PC-3 (cell line): ENCODE measurements around the gene H2BK1. TPM values are rescaled to one million over a fixed set of nuclear protein-coding genes. Genes with fewer than 3 reads are reported as not detected.

Source experiments
- ATAC-seq: fragments of 200-7000 bp; cut with Tn5 transposase; 2 replicates; pipeline ENCODE4 v1.9.1; 2020; ENCODE audit warnings: mild to moderate bottlenecking, moderate library complexity
- BruUV-seq: library from RNA; stranded (reverse); fragments of 400-500 nt; replicated peaks from 2 replicates; lab custom pipeline; 2021; lab: Mats Ljungman, UMichigan
- CTCF ChIA-PET: fragments of 300-600 bp; sonication (Branson Sonifier 250); formaldehyde crosslinking; loops from one replicate; lab custom pipeline; 2022; ENCODE audit warnings: antibody characterized with exemption; lab: Charles Lee
- POLR2A ChIA-PET: fragments of 300-600 bp; sonication (Branson Sonifier 250); formaldehyde crosslinking; loops from one replicate; lab custom pipeline; 2022; ENCODE audit warnings: antibody characterized with exemption; ENCODE audit not compliant: unreplicated experiment; lab: Charles Lee
- DNase-seq: peaks from one replicate; pipeline ENCODE4 v3.0.0-alpha.2; 2015
- H2AFZ ChIP-seq: fragments of 300-600 bp; sonication (generic); 2 replicates; pipeline ENCODE4 v1.6.0; 2016; ENCODE audit warnings: antibody characterized with exemption, low read length
- H3F3A ChIP-seq: fragments of 300-600 bp; sonication (generic); one replicate; pipeline ENCODE4 v1.6.0; 2017; ENCODE audit warnings: antibody characterized with exemption, low read length, control low read depth, mild to moderate bottlenecking; ENCODE audit not compliant: unreplicated experiment
- H3K27ac ChIP-seq: fragments of 300-600 bp; sonication (generic); 2 replicates; pipeline ENCODE4 v1.5.1; 2016; ENCODE audit warnings: mild to moderate bottlenecking, low read length
- H3K27me3 ChIP-seq: fragments of 300-600 bp; sonication (generic); 2 replicates; pipeline ENCODE4 v1.6.1; 2016; ENCODE audit warnings: low read length, mixed read lengths
- H3K36me3 ChIP-seq: fragments of 300-600 bp; sonication (generic); 2 replicates; pipeline ENCODE4 v1.6.1; 2016; ENCODE audit warnings: low read depth, mixed run types, low read length, mixed read lengths
- H3K4me1 ChIP-seq: fragments of 300-600 bp; sonication (generic); 2 replicates; pipeline ENCODE4 v1.5.1; 2016; ENCODE audit warnings: low read length; ENCODE audit not compliant: insufficient read depth
- H3K4me2 ChIP-seq: fragments of 300-600 bp; sonication (generic); 2 replicates; pipeline ENCODE4 v1.6.0; 2016; ENCODE audit warnings: low read length
- H3K4me3 ChIP-seq: fragments of 300-600 bp; sonication (generic); 2 replicates; pipeline ENCODE4 v1.5.1; 2016; ENCODE audit warnings: mild to moderate bottlenecking, low read length, mixed read lengths
- H3K79me2 ChIP-seq: fragments of 300-600 bp; sonication (generic); 2 replicates; pipeline ENCODE4 v1.6.1; 2017; ENCODE audit warnings: low read length, mixed read lengths
- H3K9ac ChIP-seq: fragments of 300-600 bp; sonication (generic); 2 replicates; pipeline ENCODE4 v1.6.0; 2016; ENCODE audit warnings: mild to moderate bottlenecking, low read length
- H3K9me2 ChIP-seq: fragments of 300-600 bp; sonication (generic); replicated peaks from 2 replicates; pipeline ENCODE4 v1.6.1; 2016; ENCODE audit warnings: mixed run types, low read length, mixed read lengths
- H3K9me3 ChIP-seq: fragments of 300-600 bp; sonication (generic); 2 replicates; pipeline ENCODE4 v1.6.1; 2016; ENCODE audit warnings: low read length, mixed read lengths
- H4K20me1 ChIP-seq: fragments of 300-600 bp; sonication (generic); 2 replicates; pipeline ENCODE4 v1.6.1; 2016; ENCODE audit warnings: low read length, mixed read lengths
- EZH2 ChIP-seq: fragments of 300-600 bp; sonication (generic); IDR thresholded peaks from one replicate; pipeline ENCODE4 v1.6.1; 2017; ENCODE audit warnings: antibody characterized with exemption, mild to moderate bottlenecking, low read length; ENCODE audit not compliant: unreplicated experiment
- EZH2phosphoT487 ChIP-seq: fragments of 300-600 bp; sonication (generic); IDR thresholded peaks from 2 replicates; pipeline ENCODE4 v1.6.1; 2018; ENCODE audit warnings: mild to moderate bottlenecking, antibody characterized with exemption, low read length, borderline replicate concordance
- intact Hi-C: fragments of 100-400 bp; cut with micrococcal nuclease; formaldehyde crosslinking; loops from 2 replicates; pipeline ENCODE4 v1.9.0; 2023
- total RNA-seq: library from RNA; depleted of rRNA; stranded (reverse); fragments of >200 nt; gene quantifications from 2 replicates; pipeline ENCODE4 v1.2.3, GENCODE V29; 2014
- TF ChIP-seq, protein P1 (sequence below): fragments of 300-600 bp; sonication (generic); conservative IDR thresholded peaks from 2 replicates; pipeline ENCODE4 v1.5.1; 2017; ENCODE audit warnings: antibody characterized with exemption, low read depth, mild to moderate bottlenecking, low read length

Gene H2BK1
- total RNA-seq, 1 experiment from 2014 or later = not detected

DNA sequence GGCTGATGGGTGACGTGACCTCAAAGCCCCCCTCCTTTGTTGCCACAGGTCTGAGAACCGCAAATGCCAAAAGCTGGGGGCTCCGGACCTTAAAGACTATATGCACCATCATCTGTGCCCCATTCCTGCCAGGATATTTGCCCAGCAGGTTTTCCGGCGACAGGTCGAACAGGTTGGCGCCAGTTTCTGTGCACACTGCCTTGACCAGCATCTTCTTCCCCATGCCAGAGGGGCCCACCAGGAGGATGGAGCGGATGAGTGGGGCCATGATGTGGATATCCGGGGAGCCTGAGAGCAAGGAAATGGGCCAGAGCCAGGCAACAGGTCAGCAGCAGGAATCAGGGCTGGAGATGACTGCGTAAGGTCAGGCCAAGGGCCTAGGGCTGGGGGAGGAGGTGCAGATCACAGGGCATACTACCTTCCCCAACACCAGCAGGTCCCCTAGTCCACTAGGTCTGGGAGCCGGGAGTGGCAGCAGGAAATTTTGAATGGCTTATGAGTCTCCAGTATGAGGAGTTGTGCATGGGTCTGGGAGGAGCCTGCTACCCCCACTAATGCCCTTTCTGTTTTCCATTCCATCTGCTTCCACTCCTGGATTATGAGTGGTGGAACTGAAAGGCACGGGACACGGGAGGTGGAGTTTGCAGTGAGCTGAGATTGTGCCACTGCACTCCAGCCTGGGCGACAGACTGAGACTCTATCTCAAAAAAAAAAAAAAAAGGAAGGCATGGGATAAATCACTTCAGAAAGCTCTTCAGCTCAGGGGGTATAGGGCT lies 16.9 kb downstream of the H2BK1 start:
- no TSS peak for BruUV-seq
- Histone ChIP-seq H3F3A (no peaks in the 10 kb centered on the region), H3K4me1 (no peaks in the 10 kb centered on the region), H3K36me3 (no peaks in the 10 kb centered on the region), H3K4me2 (no peak overlapping the region), H3K9ac (no peak overlapping the region), H3K27ac (no peak overlapping the region), H3K27me3 (peaks cover 59% of the 10 kb centered on the region), H4K20me1 (no peaks in the 10 kb centered on the region), H3K9me3 (no peaks in the 10 kb centered on the region), H3K9me2 (no peaks in the 10 kb centered on the region), H3K79me2 (no peaks in the 10 kb centered on the region), H2AFZ (no peak overlapping the region), H3K4me3 (no peak overlapping the region)
- TF ChIP-seq, protein P1, sequence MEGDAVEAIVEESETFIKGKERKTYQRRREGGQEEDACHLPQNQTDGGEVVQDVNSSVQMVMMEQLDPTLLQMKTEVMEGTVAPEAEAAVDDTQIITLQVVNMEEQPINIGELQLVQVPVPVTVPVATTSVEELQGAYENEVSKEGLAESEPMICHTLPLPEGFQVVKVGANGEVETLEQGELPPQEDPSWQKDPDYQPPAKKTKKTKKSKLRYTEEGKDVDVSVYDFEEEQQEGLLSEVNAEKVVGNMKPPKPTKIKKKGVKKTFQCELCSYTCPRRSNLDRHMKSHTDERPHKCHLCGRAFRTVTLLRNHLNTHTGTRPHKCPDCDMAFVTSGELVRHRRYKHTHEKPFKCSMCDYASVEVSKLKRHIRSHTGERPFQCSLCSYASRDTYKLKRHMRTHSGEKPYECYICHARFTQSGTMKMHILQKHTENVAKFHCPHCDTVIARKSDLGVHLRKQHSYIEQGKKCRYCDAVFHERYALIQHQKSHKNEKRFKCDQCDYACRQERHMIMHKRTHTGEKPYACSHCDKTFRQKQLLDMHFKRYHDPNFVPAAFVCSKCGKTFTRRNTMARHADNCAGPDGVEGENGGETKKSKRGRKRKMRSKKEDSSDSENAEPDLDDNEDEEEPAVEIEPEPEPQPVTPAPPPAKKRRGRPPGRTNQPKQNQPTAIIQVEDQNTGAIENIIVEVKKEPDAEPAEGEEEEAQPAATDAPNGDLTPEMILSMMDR = no peak
- TF ChIP-seq EZH2phosphoT487 = no peak
- no peak for TF ChIP-seq EZH2
- ChIA-PET CTCF (no interaction called here), POLR2A (no interaction called here)
- intact Hi-C loops = no loop called here
- ATAC-seq (no peak), DNase-seq (no peak)

DNA sequence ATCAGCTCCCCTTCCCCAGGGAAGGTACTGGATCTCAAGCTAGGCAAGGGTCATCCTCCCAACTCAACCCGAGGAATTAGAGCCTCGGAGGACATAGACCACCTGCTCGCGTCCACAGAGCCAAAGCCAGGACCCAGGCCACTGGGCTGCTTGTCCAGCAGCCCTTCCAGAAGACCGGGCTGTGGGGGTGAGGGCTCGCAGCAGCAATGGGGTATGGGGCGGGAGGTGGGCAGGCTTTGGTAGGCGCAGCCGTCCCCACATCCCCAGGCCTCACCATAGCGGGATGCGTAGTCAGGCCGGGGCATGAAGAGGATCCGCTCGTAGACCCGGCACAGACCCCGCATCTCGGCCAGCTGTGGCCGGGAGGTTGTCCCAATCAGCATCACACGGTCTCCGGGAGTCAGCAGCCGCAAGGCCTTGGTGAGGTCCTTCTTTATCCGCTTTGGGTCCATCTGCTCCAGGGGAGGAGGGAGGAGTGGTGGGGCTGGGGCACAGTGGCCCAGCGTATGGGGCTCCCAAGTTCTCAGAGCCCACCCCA lies 18.2 kb downstream of the H2BK1 start:
- H3K27ac ChIP-seq = no peak overlapping the region
- H3K79me2 ChIP-seq = no peaks in the 10 kb centered on the region
- no peak overlapping the region for H3K4me2 ChIP-seq
- H3K4me3 ChIP-seq = no peak overlapping the region
- ATAC-seq = no peak
- H3K9ac ChIP-seq = no peak overlapping the region
- no peak for DNase-seq
- BruUV-seq = no TSS peak
- H4K20me1 ChIP-seq = no peaks in the 10 kb centered on the region
- no peaks in the 10 kb centered on the region for H3F3A ChIP-seq
- H3K4me1 ChIP-seq = no peaks in the 10 kb centered on the region
- no peaks in the 10 kb centered on the region for H3K9me2 ChIP-seq
- POLR2A ChIA-PET = no interaction called here
- H2AFZ ChIP-seq = no peak overlapping the region
- TF ChIP-seq, protein P1 = no peak
- TF ChIP-seq EZH2 = no peak
- no peak for TF ChIP-seq EZH2phosphoT487
- no peaks in the 10 kb centered on the region for H3K9me3 ChIP-seq
- no peaks in the 10 kb centered on the region for H3K36me3 ChIP-seq
- CTCF ChIA-PET = no interaction called here
- peaks cover 59% of the 10 kb centered on the region for H3K27me3 ChIP-seq
- intact Hi-C loops = no loop called here

DNA sequence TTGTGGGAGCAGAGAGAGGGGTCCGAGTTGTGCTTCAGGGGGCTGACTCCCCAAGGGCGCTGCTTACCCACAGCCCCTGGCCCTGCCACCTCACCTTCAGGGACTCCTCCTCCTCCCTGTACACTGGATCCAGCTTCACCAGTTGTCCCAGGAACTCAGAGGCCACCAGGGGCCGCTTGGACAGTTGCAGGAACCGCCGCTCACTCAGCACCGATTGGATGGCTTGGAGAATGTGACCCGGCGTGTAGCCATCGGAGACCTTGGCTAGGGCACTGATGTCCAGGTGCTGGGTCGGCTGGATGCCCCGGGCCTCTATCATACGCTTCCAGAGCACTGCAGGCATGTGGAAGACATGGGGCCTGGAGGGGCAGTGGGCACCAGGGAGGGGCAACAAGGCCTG lies 18.7 kb downstream of the H2BK1 start:
- no peak overlapping the region for H3K4me3 ChIP-seq
- no peak for TF ChIP-seq EZH2phosphoT487
- TF ChIP-seq, protein P1 = no peak
- no peaks in the 10 kb centered on the region for H3K9me2 ChIP-seq
- H3K79me2 ChIP-seq = no peaks in the 10 kb centered on the region
- H2AFZ ChIP-seq = no peak overlapping the region
- H3K36me3 ChIP-seq = no peaks in the 10 kb centered on the region
- H3K27me3 ChIP-seq = peaks cover 54% of the 10 kb centered on the region
- no peak overlapping the region for H3K9ac ChIP-seq
- DNase-seq (no peak), ATAC-seq (no peak)
- BruUV-seq = no TSS peak
- no peaks in the 10 kb centered on the region for H3K9me3 ChIP-seq
- no peak overlapping the region for H3K27ac ChIP-seq
- H3F3A ChIP-seq = no peaks in the 10 kb centered on the region
- H3K4me1 ChIP-seq = no peaks in the 10 kb centered on the region
- intact Hi-C loops = no loop called here
- H4K20me1 ChIP-seq = no peaks in the 10 kb centered on the region
- H3K4me2 ChIP-seq = no peak overlapping the region
- ChIA-PET CTCF (no interaction called here), POLR2A (no interaction called here)
